ENCODE measurements around the gene VWA8.

VWA8 gene

GRCh38 chr13:41956272-41956671 is 4.6 kb downstream of the VWA8 start:
- POLR2A ChIA-PET = no interaction called here

More at GRCh38 chr13:41956272-41956671, 4.6 kb downstream of the VWA8 start:
- Histone ChIP-seq H3K4me1 (ENCODE audit: control insufficient read depth, insufficient read depth, low read length) (peaks cover 4% of the 10 kb centered on the region; the same call in 1 of the 2 replicates), H3K9me3 (ENCODE audit: control insufficient read depth, insufficient read depth, low read depth, low read length) (no peaks in the 10 kb centered on the region), H3K36me3 (ENCODE audit: control insufficient read depth in 2 of 2, insufficient read depth in 1 of 2, low read length in 2 of 2) (no peaks in the 10 kb centered on the region), H3K27ac (ENCODE audit: extremely low read depth, low read depth, low read length) (no peak overlapping the region), H3K4me3 (ENCODE audit: low read depth, low read length) (no peak overlapping the region)
- CTCF ChIA-PET = no interaction called here
- TF ChIP-seq ZNF211 (tag by site-specific recombination; IDR thresholded peaks at IDR 0.05; ENCODE audit: low read depth) = no peak
- TF ChIP-seq PRDM2 (tag by site-specific recombination; IDR thresholded peaks at IDR 0.05; ENCODE audit: borderline replicate concordance) = no peak
- no peak for TF ChIP-seq ZSCAN5A (tag by site-specific recombination; IDR thresholded peaks at IDR 0.05)
- TF ChIP-seq ZNF529 (tag by site-specific recombination; IDR thresholded peaks at IDR 0.05; ENCODE audit: insufficient replicate concordance) = no peak
- no peak for TF ChIP-seq ZNF658 (tag by site-specific recombination; IDR thresholded peaks at IDR 0.05)
- no peak for TF ChIP-seq ZNF433 (tag by site-specific recombination; IDR thresholded peaks at IDR 0.05; ENCODE audit: low read depth)
- no peak for TF ChIP-seq ZFP3 (tag by site-specific recombination; IDR thresholded peaks at IDR 0.05; ENCODE audit: low read depth)
- TF ChIP-seq ZNF391 (tag by site-specific recombination; IDR thresholded peaks at IDR 0.05; ENCODE audit: borderline replicate concordance, low read depth) = no peak
- no peak for TF ChIP-seq ZNF2 (tag by site-specific recombination; IDR thresholded peaks at IDR 0.05)
- no peak for TF ChIP-seq GFI1B (tag by site-specific recombination; IDR thresholded peaks at IDR 0.05)
- no peak for TF ChIP-seq ZNF416 (tag by site-specific recombination; IDR thresholded peaks at IDR 0.05)
- TF ChIP-seq ZBTB6 (tag by site-specific recombination; IDR thresholded peaks at IDR 0.05) = no peak
- no peak for TF ChIP-seq ZSCAN23 (tag by site-specific recombination; IDR thresholded peaks at IDR 0.05)
- no peak for TF ChIP-seq ZNF76 (tag by site-specific recombination; IDR thresholded peaks at IDR 0.05; ENCODE audit: borderline replicate concordance, low read depth)
- no peak for TF ChIP-seq KLF17 (tag by site-specific recombination; IDR thresholded peaks at IDR 0.05)
- no peak for TF ChIP-seq ZFP41 (tag by site-specific recombination; IDR thresholded peaks at IDR 0.05; ENCODE audit: borderline replicate concordance)
- no peak for TF ChIP-seq ZNF707 (tag by site-specific recombination; IDR thresholded peaks at IDR 0.05)
- TF ChIP-seq KLF8 (tag by site-specific recombination; IDR thresholded peaks at IDR 0.05) = no peak
